ENCODE results near the gene SLC12A7. TPM values are rescaled to one million over a fixed set of nuclear protein-coding genes. Genes with fewer than 3 reads are reported as not detected.
"Not testable (repeated sequence)": the region's sequence is repeated elsewhere in the genome, so short reads cannot be mapped to it uniquely, and the experiment has no call there.

SLC12A7 gene
- total RNA-seq, 1 donor from 2014 or later: 42.2 TPM

DNA sequence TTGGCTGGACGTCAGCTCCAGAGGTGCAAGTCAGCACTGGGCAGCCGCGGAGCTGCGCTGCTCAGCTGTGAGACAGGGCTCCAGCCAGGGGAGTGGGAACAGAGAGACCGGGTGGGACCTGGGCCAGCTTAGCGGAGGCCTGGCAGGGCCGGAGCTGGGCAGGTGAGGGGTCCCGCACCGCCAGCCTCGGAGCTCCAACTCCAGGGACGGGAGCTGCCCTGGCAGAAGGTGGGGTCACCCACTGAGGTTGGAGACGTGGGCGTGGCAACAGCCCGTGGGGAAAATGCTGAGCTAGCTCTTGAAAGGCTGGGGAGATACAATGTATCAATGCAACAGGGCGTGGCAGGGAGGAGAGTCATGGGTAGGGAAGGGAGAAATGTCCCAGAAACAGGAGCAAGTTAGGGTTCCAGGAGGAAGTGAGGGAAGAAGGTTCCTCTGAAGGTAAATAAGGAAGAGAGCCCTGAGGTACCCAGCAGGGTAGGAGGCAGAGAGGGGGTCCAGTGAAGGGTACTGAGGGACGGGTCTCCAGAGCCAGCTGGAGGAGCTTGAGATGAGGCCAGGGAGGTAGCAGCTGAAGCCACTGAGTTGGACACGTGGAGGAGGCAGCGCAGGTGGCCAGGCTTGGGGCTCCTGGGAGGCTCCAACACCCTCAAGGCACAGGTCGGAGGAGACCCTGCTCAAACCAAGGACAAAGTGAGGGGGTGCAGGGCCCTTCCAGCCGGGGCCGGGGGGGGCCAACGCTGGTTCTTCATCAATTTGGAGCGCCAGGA is 104.0 kb downstream of the SLC12A7 start:
- no peak for DNase-seq (ENCODE audit: low read depth)

DNA sequence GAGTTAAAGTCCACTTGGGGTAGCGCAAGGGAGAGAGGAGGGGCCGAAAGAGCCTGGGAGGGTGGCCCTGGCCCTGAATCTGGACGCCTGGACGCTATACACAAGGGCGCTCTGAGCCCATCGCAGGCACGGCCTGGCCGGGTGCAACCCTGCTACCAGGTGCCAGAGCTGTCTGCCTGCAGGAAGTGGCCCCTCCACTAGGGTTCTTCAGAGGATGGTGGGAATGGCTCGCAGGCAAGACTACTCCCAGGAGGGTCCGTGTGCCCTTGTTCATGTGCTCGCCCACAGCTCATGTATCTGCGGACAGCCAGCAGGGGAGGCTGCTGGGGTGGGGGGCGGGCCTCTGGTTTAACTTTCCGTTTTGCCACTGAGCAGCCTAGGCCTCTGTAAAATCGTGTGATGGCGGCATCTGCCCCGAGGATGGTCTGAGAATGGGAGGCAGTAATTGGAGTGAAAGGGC is 104.6 kb downstream of the SLC12A7 start:
- DNase-seq (ENCODE audit: low read depth): no peak

DNA sequence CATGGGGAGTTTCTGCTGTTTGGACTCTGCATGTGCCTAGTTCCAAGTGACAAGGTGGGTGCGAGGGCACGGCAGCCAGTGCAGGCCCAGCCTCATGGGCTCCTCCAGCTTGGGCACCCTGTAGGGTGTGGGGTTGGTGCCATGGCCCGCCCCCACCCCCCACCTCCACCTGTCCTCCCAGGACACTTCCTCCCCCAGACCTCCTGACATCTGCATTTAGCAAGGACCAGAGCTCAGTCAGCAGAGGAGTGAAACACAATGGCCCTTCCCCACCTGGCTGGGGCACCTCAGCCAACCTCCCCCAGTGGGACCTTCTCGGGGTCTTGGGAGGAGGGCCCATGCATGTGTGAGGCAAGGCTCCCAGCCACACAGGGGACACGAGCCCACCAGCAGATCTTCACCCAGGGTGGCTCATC is 105.2 kb downstream of the SLC12A7 start:
- DNase-seq (ENCODE audit: low read depth): no peak

DNA sequence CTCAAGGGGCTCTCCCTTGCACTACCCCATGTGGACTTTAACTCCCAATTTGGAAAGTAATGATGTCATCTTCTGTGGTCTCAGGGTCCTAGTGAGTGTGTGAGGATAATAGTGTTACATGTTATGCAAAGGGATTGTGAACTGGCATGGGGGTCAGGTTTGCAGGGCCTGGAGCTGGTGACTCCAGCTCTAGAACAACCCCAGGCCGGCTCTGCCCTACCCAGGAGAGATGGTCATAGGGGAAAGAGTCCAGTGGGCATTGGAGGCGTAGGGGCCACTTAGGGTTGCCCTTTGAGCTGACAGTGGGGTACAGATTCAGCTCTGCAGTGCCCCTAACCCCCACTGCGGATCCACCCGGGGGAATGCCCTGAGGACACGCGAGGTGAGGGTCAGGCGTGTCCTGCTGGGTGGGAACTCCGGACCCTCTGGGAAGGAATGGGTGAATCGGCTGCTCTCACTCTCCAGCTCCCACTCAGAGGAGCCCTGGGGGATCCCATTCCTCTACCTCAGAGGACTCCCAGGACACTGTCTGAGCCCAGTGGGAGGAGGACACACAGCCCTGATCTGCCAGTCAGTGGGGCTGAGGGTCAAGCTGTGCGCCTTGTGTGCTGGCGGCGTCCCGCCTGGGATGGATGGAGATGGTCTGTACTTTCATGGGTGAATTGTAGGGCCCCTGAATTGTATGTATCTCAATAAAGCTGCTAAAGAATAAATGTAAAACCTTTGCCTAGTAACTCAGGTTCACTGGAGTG is 105.8 kb downstream of the SLC12A7 start:
- DNase-seq (ENCODE audit: low read depth): no peak

DNA sequence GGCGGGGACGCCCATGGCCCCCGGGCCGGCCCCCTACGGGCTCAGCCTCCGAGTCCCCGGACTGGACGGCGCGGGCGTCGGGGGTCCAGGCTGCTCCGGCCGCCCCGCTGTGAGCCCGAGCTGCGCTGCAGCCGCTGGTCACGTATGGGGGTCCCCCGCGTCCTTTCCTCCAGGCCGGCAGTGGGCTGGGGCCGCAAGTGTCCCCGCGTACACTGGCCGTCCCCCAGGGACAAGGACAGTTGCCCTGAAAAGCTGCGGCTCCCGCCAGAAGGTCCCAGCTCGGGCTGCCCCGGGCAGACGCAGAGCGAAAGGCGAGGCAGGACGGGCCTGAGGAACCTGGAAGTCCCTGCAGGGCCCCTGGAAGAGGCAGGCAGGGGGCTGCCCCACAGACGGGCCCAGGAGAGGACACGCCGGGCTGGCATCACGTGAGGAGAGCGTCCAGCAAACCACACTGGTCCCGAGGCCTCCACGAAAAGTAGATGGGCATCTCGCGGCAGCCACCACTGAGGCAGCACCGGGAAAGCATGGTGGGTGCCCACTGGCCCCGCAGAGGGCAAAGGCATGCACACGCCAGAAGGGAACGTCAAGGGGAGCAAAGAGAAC is 106.5 kb downstream of the SLC12A7 start:
- no peak for DNase-seq (ENCODE audit: low read depth)

DNA sequence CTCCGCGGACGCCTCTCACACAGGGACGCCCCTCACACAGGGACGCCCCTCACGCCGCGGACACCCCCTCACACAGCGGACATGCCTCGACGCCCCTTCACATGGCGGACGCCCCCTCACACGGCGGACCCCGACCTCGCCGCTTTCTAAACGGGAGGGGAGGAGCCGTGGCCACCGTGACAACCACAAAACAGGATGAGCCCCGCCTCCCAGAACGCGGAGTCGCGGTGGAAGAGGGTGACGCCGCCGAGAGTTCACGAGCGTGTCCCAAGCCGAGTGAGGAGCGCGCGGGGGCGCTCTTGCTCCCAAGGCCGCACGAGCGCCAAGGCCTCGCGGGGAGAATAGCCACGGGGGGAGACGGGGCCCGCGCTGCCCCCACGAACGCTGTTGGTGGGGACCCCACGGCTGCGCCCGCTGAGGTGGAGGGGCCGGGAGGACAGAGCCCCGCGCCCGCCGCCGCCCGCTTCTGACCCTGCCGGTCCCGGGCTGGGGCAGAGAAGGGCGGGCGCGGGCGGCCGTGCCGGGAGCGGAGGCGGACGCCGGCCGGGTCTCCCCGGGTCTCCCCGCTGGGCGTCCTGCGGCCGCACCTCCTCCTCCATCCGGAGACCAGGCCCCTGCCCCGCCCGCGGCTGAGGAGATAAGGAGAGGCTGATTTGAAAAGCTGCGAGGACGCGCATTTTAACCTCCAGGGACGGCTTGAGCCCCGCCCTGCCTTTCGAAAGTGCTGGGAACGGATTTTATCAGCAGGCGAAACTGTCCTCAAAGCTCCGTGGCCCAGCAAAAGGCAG is 107.2 kb downstream of the SLC12A7 start:
- no peak for DNase-seq (ENCODE audit: low read depth)

DNA sequence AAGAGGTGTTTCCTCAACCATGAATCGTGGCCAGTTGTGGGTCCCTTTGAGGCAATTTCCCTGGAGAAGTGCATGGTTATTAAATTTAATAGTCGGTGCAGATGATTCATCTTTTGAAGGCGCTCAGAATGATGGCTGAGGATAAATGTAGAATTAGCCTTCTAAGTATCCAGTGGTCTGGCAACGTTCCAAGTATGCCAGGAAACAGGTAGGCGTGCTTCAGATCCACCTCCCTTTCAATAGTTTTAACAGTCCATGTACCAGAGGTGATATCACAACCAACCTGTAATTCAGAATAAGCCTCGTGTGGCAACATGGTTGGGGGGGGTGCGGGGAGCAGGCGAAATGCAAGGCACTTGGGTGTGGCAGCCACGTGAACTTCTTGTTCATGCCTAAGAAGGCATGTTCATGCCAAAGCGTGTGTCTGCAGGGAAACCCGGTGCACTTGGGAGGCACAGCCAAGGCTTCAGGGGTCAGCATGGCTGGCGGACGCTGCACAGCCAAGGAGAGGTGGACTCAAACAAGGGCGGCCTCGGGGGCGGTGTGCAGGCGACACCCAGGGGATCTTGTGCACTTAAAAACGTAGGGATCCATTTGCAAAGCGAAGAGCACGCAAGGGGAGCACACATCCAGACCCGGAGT is 108.4 kb downstream of the SLC12A7 start:
- DNase-seq (ENCODE audit: low read depth): peak; percentile 67

DNA sequence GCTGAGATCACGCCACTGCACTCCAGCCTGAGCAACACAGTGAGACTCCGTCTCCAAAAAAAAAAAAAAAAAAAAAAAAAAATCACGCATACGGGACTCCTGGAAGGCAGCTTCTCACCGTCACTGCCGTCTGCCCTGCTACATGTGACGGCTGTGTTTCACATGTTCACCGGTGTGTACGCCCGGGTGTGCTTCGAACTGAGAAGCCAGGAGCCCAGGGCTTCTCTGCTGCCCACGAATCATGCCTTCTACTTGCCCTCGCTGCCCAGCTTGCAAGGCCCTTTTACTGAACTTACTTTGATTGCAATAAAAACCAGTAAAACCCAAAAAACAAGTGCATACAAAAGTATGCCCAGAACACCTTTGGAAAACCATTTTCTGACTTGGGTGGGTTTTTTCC is 109.0 kb downstream of the SLC12A7 start:
- no peak for DNase-seq (ENCODE audit: low read depth)

DNA sequence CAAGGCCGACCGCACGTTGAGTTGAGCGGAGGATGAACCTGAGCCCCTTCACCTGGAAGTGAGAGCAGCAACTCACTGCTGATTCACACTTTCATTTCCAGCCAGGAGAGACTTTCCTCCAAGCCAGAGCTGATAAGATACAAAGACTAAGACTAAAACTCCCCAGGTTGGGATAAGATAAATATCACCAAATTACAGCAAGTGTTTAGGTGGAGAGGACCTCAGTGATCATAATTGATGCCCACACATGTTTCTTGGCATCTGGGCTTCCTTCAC is 109.7 kb downstream of the SLC12A7 start:
- DNase-seq (ENCODE audit: low read depth): no peak

DNA sequence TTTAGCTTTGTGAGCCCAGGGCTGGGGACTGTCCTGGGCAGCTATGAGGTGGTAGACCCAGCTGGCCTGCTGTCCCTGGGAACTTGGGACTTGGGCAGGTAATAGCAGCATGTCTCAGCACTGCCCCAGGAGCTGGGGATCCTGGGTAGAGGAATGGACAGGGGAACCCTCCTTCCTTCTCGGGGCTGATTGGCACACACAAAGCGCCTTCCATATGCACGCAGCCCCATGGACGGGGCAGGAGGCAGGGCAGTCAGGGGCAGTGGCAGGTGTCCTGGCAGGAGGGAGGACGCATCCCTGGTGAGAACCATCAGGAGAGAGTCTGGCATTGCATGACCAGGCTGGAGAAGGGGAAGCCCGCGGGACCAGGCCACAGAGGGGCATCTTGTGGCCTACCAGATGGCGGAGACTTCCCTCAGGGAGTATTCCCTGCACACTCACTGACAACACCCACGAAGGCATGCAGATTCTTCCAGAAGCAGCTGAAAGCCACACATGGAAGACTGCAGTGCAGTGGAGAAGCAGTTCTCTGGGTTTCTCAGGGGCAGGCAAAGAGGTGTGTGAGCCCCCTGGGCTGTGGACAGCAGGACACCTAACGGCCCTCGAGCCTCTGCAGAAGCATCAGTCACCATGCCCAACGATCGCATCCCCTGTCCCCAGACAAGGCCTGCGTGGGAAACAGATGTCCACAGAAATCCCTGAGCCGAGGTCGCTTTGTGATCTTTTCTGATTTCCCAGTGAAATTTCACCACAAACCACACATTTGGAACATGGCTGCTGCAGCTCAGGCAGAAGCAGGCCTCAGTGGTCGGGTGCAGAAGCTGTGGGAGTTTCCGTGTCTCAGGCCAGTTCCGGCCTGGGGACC is 110.2 kb downstream of the SLC12A7 start:
- no peak for DNase-seq (ENCODE audit: low read depth)

DNA sequence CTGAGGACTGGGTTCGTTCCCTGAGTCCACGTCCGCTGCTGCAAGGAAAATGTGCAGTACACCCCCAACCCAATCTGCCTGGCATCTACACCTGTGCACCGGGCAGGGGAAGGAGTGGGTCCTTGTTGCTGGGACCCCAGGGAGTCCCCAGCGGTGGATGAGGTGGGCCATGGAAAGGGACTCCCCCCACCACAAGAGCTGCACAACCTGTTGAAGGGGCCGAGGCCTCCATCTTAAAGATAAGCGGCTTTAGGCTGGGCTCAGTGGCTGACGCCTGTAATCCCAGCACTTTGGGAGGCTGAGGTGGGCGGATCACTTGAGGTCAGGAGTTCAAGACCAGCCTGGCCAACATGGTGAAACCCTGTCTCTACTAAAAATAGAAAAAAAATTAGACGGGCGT is 111.0 kb downstream of the SLC12A7 start:
- not testable (repeated sequence) for DNase-seq (ENCODE audit: low read depth)

Other genes starting within 250 kb of the SLC12A7 start
- gene BRD9, start 219.3 kb downstream of the SLC12A7 start, total RNA-seq: 34.2 and 45.4 TPM in 2 replicates
- 4.3 and 32.1 TPM in 2 replicates for gene TRIP13, start 219.2 kb downstream of the SLC12A7 start, total RNA-seq
- 0.10 TPM in 1 of 2 replicates, not detected in the other for gene NKD2, start 103.3 kb downstream of the SLC12A7 start, total RNA-seq
- not detected in 2 replicates for gene SLC6A19, start 89.5 kb upstream of the SLC12A7 start, total RNA-seq
- gene SLC6A18, start 113.3 kb upstream of the SLC12A7 start, total RNA-seq: not detected in 2 replicates
- not detected in 2 replicates for gene TERT, start 183.0 kb upstream of the SLC12A7 start, total RNA-seq
- gene CLPTM1L, start 233.0 kb upstream of the SLC12A7 start, total RNA-seq: 189 and 249 TPM in 2 replicates

Data from renal cortical epithelial cell (primary cell).